GM20000 (cell line): Measurements from ENCODE around the gene P2RX1.

Experiments used
- DNase-seq: peaks from one replicate; pipeline ENCODE4 v3.0.0; 2012; ENCODE audit warnings: low spot score
- CTCF ChIP-seq: IDR thresholded peaks from 2 replicates; pipeline ENCODE4 v1.5.1; 2012; ENCODE audit warnings: mild to moderate bottlenecking, control low read depth; ENCODE audit errors: extremely low read depth, missing control alignments

P2RX1 gene

GRCh38 chr17:3909257-3909656, 7.0 kb downstream of the P2RX1 start:
- no peak for TF ChIP-seq CTCF
- DNase-seq: no peak

GRCh38 chr17:3907483-3908216, 8.6 kb downstream of the P2RX1 start:
- peak; percentile 30 for TF ChIP-seq CTCF
- no peak for DNase-seq

- no peak for DNase-seq
- TF ChIP-seq CTCF: no peak
Measured at GRCh38 chr17:3906881-3907280, 9.4 kb downstream of the P2RX1 start.

- TF ChIP-seq CTCF: no peak
- DNase-seq: no peak
Measured at GRCh38 chr17:3905017-3905520, 11.2 kb downstream of the P2RX1 start.

- no peak for DNase-seq
- TF ChIP-seq CTCF: no peak
Measured at GRCh38 chr17:3904501-3904900, 11.8 kb downstream of the P2RX1 start.

- TF ChIP-seq CTCF: no peak
- DNase-seq: no peak
Measured at GRCh38 chr17:3903881-3904290, 12.4 kb downstream of the P2RX1 start.

GRCh38 chr17:3903051-3903825, 13.0 kb downstream of the P2RX1 start:
- TF ChIP-seq CTCF: no peak
- DNase-seq: no peak
